Astrocyte (in vitro differentiated cells and primary cell): Measurements from ENCODE around the gene SLC13A5.

ENCODE experiments used
- CTCF ChIP-seq: IDR thresholded peaks from 2 replicates; pipeline ENCODE4 v1.5.1; 2011; ENCODE audit warnings: low read depth, mild to moderate bottlenecking, inconsistent platforms, low read length, moderate library complexity; ENCODE audit not compliant: insufficient read depth
- EZH2 ChIP-seq: IDR thresholded peaks from 2 replicates; pipeline ENCODE4 v1.6.1; 2012; ENCODE audit warnings: mild to moderate bottlenecking, low read length, inconsistent platforms; ENCODE audit not compliant: insufficient read depth

GRCh38 chr17:6714315-6714874, 1.2 kb upstream of the SLC13A5 start:
- TF ChIP-seq CTCF (no peak), EZH2 (no peak)
